HG03095 (cell line): ENCODE results near the gene MMS22L.

Experiments
- ATAC-seq: cut with Tn5 transposase; IDR thresholded peaks from one replicate; pipeline ENCODE4 v1.9.1; 2021; ENCODE audit warnings: moderate library complexity; ENCODE audit not compliant: unreplicated experiment

Gene MMS22L

GRCh38 chr6:97145691-97146090 is 137.3 kb downstream of the MMS22L start:
- no peak for ATAC-seq

GRCh38 chr6:97141756-97142155 is 141.3 kb downstream of the MMS22L start:
- no peak for ATAC-seq

GRCh38 chr6:97138581-97138980 is 144.4 kb downstream of the MMS22L start:
- no peak for ATAC-seq

GRCh38 chr6:97136626-97137358 is 146.2 kb downstream of the MMS22L start:
- no peak for ATAC-seq

GRCh38 chr6:97133067-97133466 is 149.9 kb downstream of the MMS22L start:
- no peak for ATAC-seq

GRCh38 chr6:97129106-97129505 is 153.9 kb downstream of the MMS22L start:
- no peak for ATAC-seq

GRCh38 chr6:97128507-97128906 is 154.5 kb downstream of the MMS22L start:
- ATAC-seq: no peak

- no peak for ATAC-seq
Observed at GRCh38 chr6:97123652-97124051, 159.4 kb downstream of the MMS22L start.

GRCh38 chr6:97123112-97123511 is 159.9 kb downstream of the MMS22L start:
- ATAC-seq: no peak

GRCh38 chr6:97120511-97120910 is 162.5 kb downstream of the MMS22L start:
- ATAC-seq: no peak

- no peak for ATAC-seq
Observed at GRCh38 chr6:97114645-97115044, 168.4 kb downstream of the MMS22L start.

GRCh38 chr6:97113170-97113569 is 169.8 kb downstream of the MMS22L start:
- ATAC-seq: no peak

GRCh38 chr6:97111243-97111642 is 171.8 kb downstream of the MMS22L start:
- ATAC-seq: no peak

GRCh38 chr6:97110626-97111025 is 172.4 kb downstream of the MMS22L start:
- ATAC-seq: no peak

GRCh38 chr6:97110149-97110548 is 172.9 kb downstream of the MMS22L start:
- ATAC-seq: no peak

GRCh38 chr6:97109444-97109843 is 173.6 kb downstream of the MMS22L start:
- no peak for ATAC-seq

GRCh38 chr6:97102145-97102790 is 180.7 kb downstream of the MMS22L start:
- no peak for ATAC-seq

- no peak for ATAC-seq
Observed at GRCh38 chr6:97100696-97101095, 182.3 kb downstream of the MMS22L start.

GRCh38 chr6:97097068-97098047 is 185.7 kb downstream of the MMS22L start:
- no peak for ATAC-seq

- ATAC-seq: no peak
Observed at GRCh38 chr6:97095311-97095850, 187.6 kb downstream of the MMS22L start.

- ATAC-seq: no peak
Observed at GRCh38 chr6:97094376-97094775, 188.6 kb downstream of the MMS22L start.
